ENCODE results near the gene P2RX5. TPM values are rescaled to one million over a fixed set of nuclear protein-coding genes. Genes with fewer than 3 reads are reported as not detected.

Gene P2RX5
- total RNA-seq, 2 donors from 2014 or later: 7.7 to 13.5 TPM

DNA sequence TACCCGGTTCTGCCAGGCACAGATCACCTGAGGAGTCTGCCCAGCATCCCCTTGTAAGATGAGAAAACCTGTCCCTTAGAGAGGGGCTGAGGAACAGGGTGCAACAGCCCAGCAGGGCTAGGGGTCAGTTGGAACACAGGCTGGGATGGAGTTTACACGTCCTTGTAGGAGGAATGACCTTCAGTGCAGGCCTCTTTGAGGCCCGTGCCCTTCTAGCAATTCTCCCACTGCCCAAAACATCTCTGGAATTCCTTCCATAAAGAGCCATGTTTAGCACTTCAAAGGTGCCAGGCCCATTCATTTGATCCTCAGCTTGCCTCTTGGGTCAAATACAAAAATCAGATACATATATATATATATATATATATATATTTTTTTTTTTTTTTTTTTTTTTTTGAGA lies 54.9 kb downstream of the P2RX5 start:
- ATAC-seq (no peak), DNase-seq (no peak)
- intact Hi-C loops (cut with DNase I): loop anchor here in 1 of 2 donors (10.0 kb wide), 1 partner anchor 596 kb away; no protein-coding TSS in a partner anchor

- intact Hi-C loops (cut with DNase I): loop anchor here in 1 of 2 donors (10.0 kb wide), 1 partner anchor 595 kb away; no protein-coding TSS in a partner anchor
- DNase-seq (no peak), ATAC-seq (no peak)
Measured at GRCh38 chr17:3639981-3640596, 55.9 kb downstream of the P2RX5 start.

- DNase-seq (no peak), ATAC-seq (peak in 1 of 2 donors; percentile 2)
- intact Hi-C loops (cut with DNase I): no loop called here
Measured at GRCh38 chr17:3636908-3637373, 59.0 kb downstream of the P2RX5 start.

DNA sequence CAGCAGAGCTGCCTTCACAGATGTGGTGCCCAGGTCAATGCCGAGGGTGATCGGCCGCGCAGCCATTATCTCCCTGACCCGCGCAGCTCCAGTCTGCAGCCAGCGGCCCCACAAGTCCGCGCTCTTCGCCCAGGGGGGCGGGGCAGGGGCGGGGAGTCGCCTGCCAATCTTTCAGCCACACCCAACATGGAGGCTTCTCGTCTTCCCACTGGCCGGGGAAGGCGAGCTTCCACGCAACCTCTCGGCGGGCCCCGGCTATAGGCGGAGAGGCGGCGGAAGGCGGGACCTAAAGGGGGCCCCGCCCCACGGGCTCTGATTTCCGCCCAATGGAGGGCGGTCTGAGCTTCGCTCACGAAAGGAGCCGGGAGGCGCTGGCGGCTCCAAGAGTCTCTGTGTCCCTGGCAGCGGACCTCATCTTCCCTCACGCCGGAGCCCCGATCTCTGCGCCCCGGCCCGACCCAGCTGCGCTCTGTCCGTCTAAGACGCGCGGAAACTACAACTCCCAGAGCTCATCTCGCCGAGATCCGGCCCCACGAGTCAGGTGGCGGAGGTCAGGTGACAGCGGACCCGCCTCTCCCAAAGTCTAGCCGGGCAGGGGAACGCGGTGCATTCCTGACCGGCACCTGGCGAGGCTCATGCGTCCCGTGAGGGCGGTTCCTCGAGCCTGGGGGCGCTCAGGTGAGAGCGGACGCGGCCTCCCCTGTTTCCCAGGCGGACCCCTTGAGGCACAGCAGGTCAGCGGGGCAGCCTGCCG lies 59.6 kb downstream of the P2RX5 start, which contains the start of the genes CTNS and SHPK:
TSS of gene CTNS (plus strand) at position 607 of the 754 bp plus-strand sequence. CDS start 3,447 bp downstream, outside the sequence.
TSS of gene SHPK (minus strand) at position 97 of the 754 bp plus-strand sequence. CDS start at position 66, 31 bp downstream.
- DNase-seq: peak; percentile 98

DNA sequence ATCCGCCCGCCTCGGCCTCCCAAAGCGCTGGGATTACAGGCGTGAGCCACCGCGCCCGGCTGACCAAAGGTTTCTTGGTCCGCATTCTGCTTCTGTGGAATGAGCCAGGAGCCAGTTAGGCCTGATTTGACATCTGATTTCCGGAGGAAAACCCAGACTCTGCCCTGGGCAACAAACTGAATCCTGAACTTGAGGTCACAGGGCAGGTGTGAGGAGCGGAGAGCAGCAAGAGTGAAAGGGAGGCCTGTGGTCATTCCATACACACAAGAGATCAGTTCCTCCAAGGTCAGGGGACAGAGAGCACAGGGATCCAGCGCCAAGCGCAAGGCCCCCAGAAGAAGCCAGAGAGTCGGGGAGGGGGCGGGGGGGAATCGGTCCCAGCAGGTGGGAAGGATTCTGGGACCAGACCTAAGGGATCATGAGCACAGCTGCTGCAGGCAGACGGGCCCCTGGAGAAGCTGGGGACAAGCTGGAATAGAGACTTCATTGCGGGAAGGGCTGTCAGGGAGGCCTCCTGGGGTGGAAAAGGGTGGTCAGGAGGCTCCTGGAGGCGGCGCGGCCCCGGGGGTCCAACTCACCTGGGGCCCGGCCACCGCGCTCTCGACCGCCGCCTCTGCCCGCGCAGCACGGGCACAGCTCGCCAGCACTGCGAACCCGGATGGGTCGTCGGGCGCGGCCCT lies 60.3 kb downstream of the P2RX5 start:
- intact Hi-C loops (cut with DNase I): no loop called here
- ATAC-seq: no peak
- DNase-seq: no peak

More for the DNA sequence above, 59.6 kb downstream of the P2RX5 start, which contains the start of the genes CTNS and SHPK:
- peak; percentile 97 to 98 for ATAC-seq
- intact Hi-C loops (cut with DNase I): no loop called here

DNA sequence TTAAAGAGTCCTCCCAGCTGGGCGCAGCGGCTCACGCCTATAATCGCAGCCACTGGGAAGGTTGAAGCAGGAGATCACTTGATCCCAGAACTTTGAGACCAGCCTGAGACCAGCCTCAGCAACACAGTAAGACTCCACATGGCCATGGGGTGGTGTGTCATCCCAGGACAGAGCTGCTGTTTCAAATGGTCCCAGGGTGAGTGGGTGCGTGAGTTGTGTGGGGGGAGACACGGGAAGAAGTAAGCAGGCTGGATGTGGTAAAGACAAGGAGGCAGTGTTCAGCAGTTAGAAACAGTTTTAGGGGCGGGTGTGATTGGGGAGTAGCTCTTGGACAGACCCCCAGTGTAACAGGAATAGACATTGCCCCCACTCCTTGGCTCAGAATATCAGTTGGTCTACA lies 63.7 kb downstream of the P2RX5 start:
- intact Hi-C loops (cut with DNase I): no loop called here
- DNase-seq (no peak), ATAC-seq (no peak)

GRCh38 chr17:3630781-3631180 lies 65.2 kb downstream of the P2RX5 start:
- intact Hi-C loops (cut with DNase I): no loop called here
- no peak for DNase-seq
- ATAC-seq: no peak

DNA sequence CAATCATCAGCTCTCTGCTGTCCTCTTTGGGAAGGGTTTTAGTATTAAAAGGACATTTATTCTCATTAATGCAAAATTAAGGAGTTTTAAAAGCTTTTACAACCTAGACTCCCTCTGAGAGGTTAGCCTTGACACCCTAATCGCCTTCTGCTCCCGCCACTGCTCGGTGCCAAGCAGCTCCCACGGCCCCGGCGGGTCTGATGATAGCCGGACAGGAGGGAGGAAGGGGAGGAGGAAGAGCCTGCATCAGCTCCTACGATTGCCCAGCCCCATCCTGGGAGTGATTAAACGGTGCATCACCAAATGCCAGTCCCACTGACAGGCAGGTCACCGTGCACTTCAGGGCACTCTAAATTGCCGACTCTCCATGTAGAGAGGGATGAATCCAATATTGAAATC lies 68.2 kb downstream of the P2RX5 start:
- DNase-seq: no peak
- peak in 1 of 2 donors; percentile 54 for ATAC-seq
- intact Hi-C loops (cut with DNase I): no loop called here

- ATAC-seq (no peak), DNase-seq (no peak)
- intact Hi-C loops (cut with DNase I): no loop called here
Measured at GRCh38 chr17:3626831-3627768, 68.9 kb downstream of the P2RX5 start.

Other genes starting within 250 kb of the P2RX5 start
- gene SPATA22, start 224.3 kb downstream of the P2RX5 start, total RNA-seq: under 1 TPM in 1 of 2 donors, not detected in 1; 0.35 TPM
- 1 to 10 TPM; 3.1 to 5.0 TPM for gene ASPA, start 220.2 kb downstream of the P2RX5 start, total RNA-seq
- gene TRPV3, start 138.3 kb downstream of the P2RX5 start, total RNA-seq: 1 to 10 TPM; 1.2 to 2.1 TPM
- gene TRPV1, start 86.7 kb downstream of the P2RX5 start, total RNA-seq: 1 to 10 TPM; 3.3 to 3.4 TPM
- gene SHPK, start 59.9 kb downstream of the P2RX5 start, total RNA-seq: 1 to 10 TPM; 4.6 to 6.1 TPM
- 1 to 10 TPM; 8.3 to 9.6 TPM for gene CTNS, start 59.4 kb downstream of the P2RX5 start, total RNA-seq
- gene TAX1BP3, start 27.6 kb downstream of the P2RX5 start, total RNA-seq: 100 to 1,000 TPM; 116 to 142 TPM
- 10 to 100 TPM; 51.8 to 51.9 TPM for gene EMC6, start 27.3 kb downstream of the P2RX5 start, total RNA-seq
- gene HASPIN, start 27.7 kb upstream of the P2RX5 start, total RNA-seq: under 1 TPM; 0.16 to 0.47 TPM
- gene ITGAE, start 105.0 kb upstream of the P2RX5 start, total RNA-seq: 10 to 100 TPM; 15.7 to 20.5 TPM
- gene NCBP3, start 150.1 kb upstream of the P2RX5 start, total RNA-seq: 10 to 100 TPM; 16.3 to 24.4 TPM
- gene CAMKK1, start 196.9 kb upstream of the P2RX5 start, total RNA-seq: 1 to 10 TPM; 4.1 to 5.1 TPM
- 1 to 10 TPM in 1 of 2 donors, under 1 TPM in 1; 0.62 to 3.5 TPM for gene P2RX1, start 220.3 kb upstream of the P2RX5 start, total RNA-seq